Measurements from ENCODE around the gene IPO13. TPM values are rescaled to one million over a fixed set of nuclear protein-coding genes. Genes with fewer than 3 reads are reported as not detected.

IPO13 gene
- total RNA-seq, 2 donors from 2014 or later, result 10.4 to 29.3 TPM

GRCh38 chr1:43947874-43948437 is 1.2 kb downstream of the IPO13 start:
- H3K4me1 ChIP-seq, result peaks cover 43% of the 10 kb centered on the region
- H3K27me3 ChIP-seq, result no peaks in the 10 kb centered on the region
- TF ChIP-seq POLR2A (IDR thresholded peaks at IDR 0.05) (no peak), CTCF (IDR thresholded peaks at IDR 0.05) (no peak)
- ATAC-seq, result no peak
- WGBS, 2 donors, result 18 to 29% methylated on average over 1 to 3 of the region's 3 CpGs
- H3K36me3 ChIP-seq (replicated peaks in 1 of 2; ENCODE audit: insufficient read depth in 1 of 2, low read depth in 2 of 2), result no peaks in the 10 kb centered on the region
- H3K9me3 ChIP-seq, result no peaks in the 10 kb centered on the region
- peak in 1 of 4 donors; percentile 36 for DNase-seq
- H3K27ac ChIP-seq, result no peak overlapping the region
- H3K4me3 ChIP-seq, result peak overlapping the region in 1 of 2 donors; percentile 45
- intact Hi-C loops (cut with DNase I), result no loop called here

- WGBS, 2 donors, result 83% methylated on average over 13 of the region's 13 CpGs; no CpG with 5 or more reads in 1 of the 2 donors
- H3K36me3 ChIP-seq (replicated peaks in 1 of 2; ENCODE audit: insufficient read depth in 1 of 2, low read depth in 2 of 2), result no peaks in the 10 kb centered on the region
- no peaks in the 10 kb centered on the region for H3K27me3 ChIP-seq
- no peak for ATAC-seq
- no peak overlapping the region for H3K27ac ChIP-seq
- TF ChIP-seq CTCF (IDR thresholded peaks at IDR 0.05) (no peak), POLR2A (IDR thresholded peaks at IDR 0.05) (no peak)
- H3K4me1 ChIP-seq, result peaks cover 39% of the 10 kb centered on the region
- no peak for DNase-seq
- intact Hi-C loops (cut with DNase I), result no loop called here
- H3K9me3 ChIP-seq, result no peaks in the 10 kb centered on the region
- no peak overlapping the region for H3K4me3 ChIP-seq
Measured at GRCh38 chr1:43949678-43950077, 2.9 kb downstream of the IPO13 start.

- DNase-seq (no peak), ATAC-seq (no peak)
- no peaks in the 10 kb centered on the region for H3K9me3 ChIP-seq
- no peaks in the 10 kb centered on the region for H3K36me3 ChIP-seq (replicated peaks in 1 of 2; ENCODE audit: insufficient read depth in 1 of 2, low read depth in 2 of 2)
- H3K4me1 ChIP-seq, result peaks cover 23% of the 10 kb centered on the region
- WGBS, 2 donors, result 87% methylated on average over 4 of the region's 4 CpGs
- TF ChIP-seq POLR2A (IDR thresholded peaks at IDR 0.05) (no peak), CTCF (IDR thresholded peaks at IDR 0.05) (no peak)
- no peak overlapping the region for H3K4me3 ChIP-seq
- intact Hi-C loops (cut with DNase I), result no loop called here
- no peaks in the 10 kb centered on the region for H3K27me3 ChIP-seq
- H3K27ac ChIP-seq, result no peak overlapping the region
Measured at GRCh38 chr1:43951021-43951985, 4.6 kb downstream of the IPO13 start.

GRCh38 chr1:43952731-43953346 is 6.1 kb downstream of the IPO13 start:
- no peaks in the 10 kb centered on the region for H3K9me3 ChIP-seq
- intact Hi-C loops (cut with DNase I), result no loop called here
- peaks cover 14% of the 10 kb centered on the region for H3K4me1 ChIP-seq
- WGBS, 2 donors, result 75 to 83% methylated on average over 8 of the region's 8 CpGs
- H3K27me3 ChIP-seq, result no peaks in the 10 kb centered on the region
- no peak for TF ChIP-seq POLR2A (IDR thresholded peaks at IDR 0.05)
- no peak for TF ChIP-seq CTCF (IDR thresholded peaks at IDR 0.05)
- no peaks in the 10 kb centered on the region for H3K36me3 ChIP-seq (replicated peaks in 1 of 2; ENCODE audit: insufficient read depth in 1 of 2, low read depth in 2 of 2)
- ATAC-seq, result no peak
- peak in 1 of 4 donors; percentile 24 for DNase-seq
- no peak overlapping the region for H3K27ac ChIP-seq
- H3K4me3 ChIP-seq, result no peak overlapping the region
